DND-41 (cell line): ENCODE data around the gene SPACA6.
"Not testable (repeated sequence)": the region's sequence is repeated elsewhere in the genome, so short reads cannot be mapped to it uniquely, and the experiment has no call there.

Experiments used
- ATAC-seq: fragments of 200-7000 bp; cut with Tn5 transposase; 3 replicates; pipeline ENCODE4 v1.9.1; 2021; ENCODE audit warnings: low read depth; ENCODE audit not compliant: insufficient read depth
- DNase-seq: peaks from one replicate; pipeline ENCODE4 v3.0.0-alpha.2; 2020
- H2AFZ ChIP-seq: 2 replicates; pipeline ENCODE4 v1.6.0; 2012; ENCODE audit warnings: low read depth, low read length
- H3K27ac ChIP-seq: 2 replicates; pipeline ENCODE4 v1.5.1; 2012; ENCODE audit warnings: low read length, inconsistent platforms
- H3K27me3 ChIP-seq: fragments of 200-600 bp; sonication (generic); 2 replicates; pipeline ENCODE4 v1.6.0; 2012; ENCODE audit warnings: low read length, mild to moderate bottlenecking, inconsistent platforms; ENCODE audit not compliant: insufficient read depth, poor library complexity
- H3K36me3 ChIP-seq: 2 replicates; pipeline ENCODE4 v1.5.1; 2012; ENCODE audit warnings: low read length, inconsistent platforms; ENCODE audit not compliant: insufficient read depth
- H3K4me1 ChIP-seq: 2 replicates; pipeline ENCODE4 v1.5.1; 2012; ENCODE audit warnings: mild to moderate bottlenecking, low read length; ENCODE audit not compliant: insufficient read depth
- H3K4me2 ChIP-seq: 2 replicates; pipeline ENCODE4 v1.6.0; 2012; ENCODE audit warnings: mild to moderate bottlenecking, moderate library complexity, low read length, inconsistent platforms; ENCODE audit not compliant: insufficient read depth
- H3K4me3 ChIP-seq, 2 experiments: fragments of 200-600 bp in 1 of 2; shearing (Covaris generic) in 1 of 2; 2 replicates each; pipeline ENCODE4 v1.5.1; 2012 to 2016; ENCODE audit warnings: inconsistent platforms in 2 of 2, low read length in 2 of 2, mild to moderate bottlenecking in 2 of 2, low read depth in 1 of 2, moderate library complexity in 1 of 2
- H3K79me2 ChIP-seq: 2 replicates; pipeline ENCODE4 v1.6.0; 2012; ENCODE audit warnings: low read length, inconsistent platforms; ENCODE audit not compliant: insufficient read depth
- H3K9ac ChIP-seq: 2 replicates; pipeline ENCODE4 v1.6.0; 2012; ENCODE audit warnings: low read depth, mild to moderate bottlenecking, inconsistent platforms, low read length, moderate library complexity
- H3K9me3 ChIP-seq: 2 replicates; pipeline ENCODE4 v1.5.1; 2012; ENCODE audit warnings: low read length, moderate library complexity, mild to moderate bottlenecking, inconsistent platforms; ENCODE audit not compliant: insufficient read depth, severe bottlenecking
- H4K20me1 ChIP-seq: 2 replicates; pipeline ENCODE4 v1.6.0; 2012; ENCODE audit warnings: low read length; ENCODE audit not compliant: insufficient read depth
- EZH2 ChIP-seq: IDR thresholded peaks from 3 replicates; pipeline ENCODE4 v1.6.1; 2012; ENCODE audit warnings: borderline replicate concordance, low read depth, mild to moderate bottlenecking, moderate library complexity, low read length, inconsistent platforms; ENCODE audit not compliant: severe bottlenecking
- TF ChIP-seq, protein P1 (sequence below): IDR thresholded peaks from 2 replicates; pipeline ENCODE4 v1.5.1; 2012; ENCODE audit warnings: borderline replicate concordance, low read length, moderate library complexity, mild to moderate bottlenecking; ENCODE audit not compliant: poor library complexity, severe bottlenecking; ENCODE audit errors: extremely low read depth

Gene SPACA6

GRCh38 chr19:51664997-51665396 is 28.1 kb upstream of the SPACA6 start:
- H3K4me3 ChIP-seq = no peak overlapping the region
- ATAC-seq = no peak
- no peaks in the 10 kb centered on the region for H3K79me2 ChIP-seq
- H2AFZ ChIP-seq = no peak overlapping the region
- H3K9ac ChIP-seq = no peak overlapping the region
- peaks cover 4% of the 10 kb centered on the region for H3K27me3 ChIP-seq
- no peak for DNase-seq
- no peak overlapping the region for H3K27ac ChIP-seq
- no peaks in the 10 kb centered on the region for H3K4me1 ChIP-seq
- no peaks in the 10 kb centered on the region for H3K9me3 ChIP-seq
- H3K36me3 ChIP-seq = no peaks in the 10 kb centered on the region
- no peak for TF ChIP-seq EZH2
- TF ChIP-seq, protein P1, sequence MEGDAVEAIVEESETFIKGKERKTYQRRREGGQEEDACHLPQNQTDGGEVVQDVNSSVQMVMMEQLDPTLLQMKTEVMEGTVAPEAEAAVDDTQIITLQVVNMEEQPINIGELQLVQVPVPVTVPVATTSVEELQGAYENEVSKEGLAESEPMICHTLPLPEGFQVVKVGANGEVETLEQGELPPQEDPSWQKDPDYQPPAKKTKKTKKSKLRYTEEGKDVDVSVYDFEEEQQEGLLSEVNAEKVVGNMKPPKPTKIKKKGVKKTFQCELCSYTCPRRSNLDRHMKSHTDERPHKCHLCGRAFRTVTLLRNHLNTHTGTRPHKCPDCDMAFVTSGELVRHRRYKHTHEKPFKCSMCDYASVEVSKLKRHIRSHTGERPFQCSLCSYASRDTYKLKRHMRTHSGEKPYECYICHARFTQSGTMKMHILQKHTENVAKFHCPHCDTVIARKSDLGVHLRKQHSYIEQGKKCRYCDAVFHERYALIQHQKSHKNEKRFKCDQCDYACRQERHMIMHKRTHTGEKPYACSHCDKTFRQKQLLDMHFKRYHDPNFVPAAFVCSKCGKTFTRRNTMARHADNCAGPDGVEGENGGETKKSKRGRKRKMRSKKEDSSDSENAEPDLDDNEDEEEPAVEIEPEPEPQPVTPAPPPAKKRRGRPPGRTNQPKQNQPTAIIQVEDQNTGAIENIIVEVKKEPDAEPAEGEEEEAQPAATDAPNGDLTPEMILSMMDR = no peak
- H3K4me2 ChIP-seq = no peak overlapping the region
- no peaks in the 10 kb centered on the region for H4K20me1 ChIP-seq

DNA sequence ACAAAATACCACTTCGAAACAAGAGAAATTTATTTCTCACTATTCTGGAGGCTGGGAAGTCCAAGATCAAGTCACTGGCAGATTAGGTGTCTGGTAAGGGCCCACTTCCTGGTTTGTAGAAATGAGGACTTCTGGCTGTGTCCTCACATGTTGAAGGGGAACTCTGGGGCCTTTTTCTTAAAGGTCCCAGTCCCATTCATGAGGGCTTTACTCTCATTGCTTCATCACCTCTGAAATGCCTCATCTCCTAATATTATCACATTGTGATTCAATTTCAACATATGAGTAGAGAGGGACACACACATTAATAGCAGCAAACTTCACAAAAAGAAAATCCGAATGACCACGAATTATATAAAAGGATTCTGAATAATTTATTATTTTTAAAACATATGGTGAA is 24.9 kb upstream of the SPACA6 start:
- H3K4me2 ChIP-seq = no peak overlapping the region
- DNase-seq (no peak), ATAC-seq (no peak)
- no peaks in the 10 kb centered on the region for H3K4me1 ChIP-seq
- no peak overlapping the region for H3K27ac ChIP-seq
- no peaks in the 10 kb centered on the region for H4K20me1 ChIP-seq
- H3K27me3 ChIP-seq = peaks cover 12% of the 10 kb centered on the region
- no peak overlapping the region for H3K9ac ChIP-seq
- TF ChIP-seq, protein P1 = no peak
- no peak for TF ChIP-seq EZH2
- H3K4me3 ChIP-seq = no peak overlapping the region
- H3K79me2 ChIP-seq = no peaks in the 10 kb centered on the region
- no peaks in the 10 kb centered on the region for H3K36me3 ChIP-seq
- H2AFZ ChIP-seq = no peak overlapping the region
- no peaks in the 10 kb centered on the region for H3K9me3 ChIP-seq

DNA sequence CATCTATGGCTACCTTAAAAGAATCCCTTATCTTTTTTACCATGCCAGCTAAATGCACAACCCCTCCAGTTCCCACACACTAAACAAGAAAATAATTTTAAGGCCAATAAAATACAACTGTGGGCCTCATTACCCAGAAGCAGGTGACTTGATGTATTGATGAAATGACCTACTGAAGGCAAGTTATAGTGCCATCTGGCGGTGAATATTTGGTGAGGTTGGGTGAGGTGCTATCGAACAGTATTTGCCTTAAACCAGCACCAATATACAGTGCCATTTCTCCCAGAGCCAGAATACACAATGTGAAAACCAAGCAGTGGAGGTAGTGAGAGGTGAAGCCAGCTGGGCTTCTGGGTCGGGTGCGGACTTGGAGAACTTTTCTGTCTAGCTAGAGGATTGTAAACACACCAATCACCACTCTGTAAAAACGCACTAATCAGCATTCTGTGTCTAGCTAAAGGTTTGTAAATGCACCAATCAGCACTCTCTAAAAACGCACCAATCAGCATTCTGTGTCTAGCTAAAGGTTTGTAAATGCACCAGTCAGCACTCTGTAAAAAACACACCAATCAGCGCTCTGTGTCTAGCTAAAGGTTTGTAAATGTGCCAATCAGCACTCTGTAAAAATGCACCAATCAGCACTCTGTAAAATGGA is 17.1 kb upstream of the SPACA6 start:
- H3K9me3 ChIP-seq, DNase-seq, H3K27ac ChIP-seq, H3K9ac ChIP-seq, ATAC-seq, H4K20me1 ChIP-seq, H2AFZ ChIP-seq, H3K4me3 ChIP-seq, H3K79me2 ChIP-seq, H3K36me3 ChIP-seq: not testable (repeated sequence)
- peak overlapping the region; percentile 24; the same call in 1 of the 2 replicates for H3K4me2 ChIP-seq
- H3K4me1 ChIP-seq = peaks cover 19% of the 10 kb centered on the region
- H3K27me3 ChIP-seq = peaks cover 17% of the 10 kb centered on the region

- Histone ChIP-seq H3K9me3 (peaks cover 4% of the 10 kb centered on the region), H3K9ac (no peak overlapping the region), H2AFZ (no peak overlapping the region), H3K4me2 (0 out of 2 replicates have a peak overlapping the region, but pooled peaks have one; percentile 24), H3K4me1 (peaks cover 19% of the 10 kb centered on the region), H3K27me3 (peaks cover 17% of the 10 kb centered on the region), H3K79me2 (no peaks in the 10 kb centered on the region), H4K20me1 (no peaks in the 10 kb centered on the region), H3K36me3 (no peaks in the 10 kb centered on the region), H3K4me3 (no peak overlapping the region), H3K27ac (peak overlapping the region; percentile 35; the same call in 1 of the 2 replicates)
- TF ChIP-seq EZH2 = no peak
- TF ChIP-seq, protein P1 = no peak
- ATAC-seq = peak; percentile 93
- DNase-seq = peak; percentile 63
These were observed 16.5 kb upstream of the SPACA6 start for GRCh38 chr19:51676566-51677083.
